Measurements from ENCODE around the gene CRLF1. TPM values are rescaled to one million over a fixed set of nuclear protein-coding genes. Genes with fewer than 3 reads are reported as not detected.
"Not testable (repeated sequence)": the region's sequence is repeated elsewhere in the genome, so short reads cannot be mapped to it uniquely, and the experiment has no call there.

CRLF1 gene
- total and polyA plus RNA-seq, 2 experiments from 2014 or later, result 18.1 to 19.7 TPM

DNA sequence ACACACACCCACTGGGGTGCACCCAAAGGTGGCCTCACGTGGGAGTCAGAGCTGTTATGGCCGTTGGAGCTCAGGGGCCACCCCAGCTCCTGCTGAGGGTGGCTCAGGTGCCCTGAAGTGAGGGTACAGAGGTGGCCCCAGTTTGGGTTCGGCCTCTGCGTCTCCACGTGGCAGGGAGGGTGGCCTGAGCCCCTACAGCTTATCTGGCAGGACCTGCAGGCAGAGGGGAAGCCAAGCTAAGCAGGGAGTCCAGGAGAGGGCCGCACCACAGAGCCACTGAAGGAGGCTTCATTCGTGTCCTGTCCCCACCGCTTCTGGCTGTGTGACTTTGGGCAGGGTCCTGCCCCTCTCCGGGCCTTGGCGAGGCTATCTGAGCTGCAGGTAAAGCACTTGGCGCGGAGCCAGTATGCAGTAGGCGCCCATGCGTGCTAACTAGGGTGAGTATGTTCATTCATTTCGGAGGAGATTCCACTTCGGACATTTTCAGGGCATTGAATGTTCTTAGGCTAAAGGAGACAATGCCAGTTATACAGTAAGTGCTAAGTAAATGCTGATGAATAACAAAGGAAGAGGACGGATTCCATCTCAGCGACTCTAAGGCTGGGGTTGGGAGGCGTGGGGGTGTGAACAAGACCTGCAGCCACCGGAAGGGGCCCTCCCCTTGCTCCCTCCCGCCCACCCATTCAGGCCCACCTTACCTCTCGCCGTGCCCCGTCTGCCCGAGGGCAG is 13.1 kb downstream of the CRLF1 start:
- H3K4me2 ChIP-seq, result peak overlapping the region; percentile 94
- H3K27ac Mint-ChIP-seq, result peak overlapping the region; percentile 90
- peaks cover 44% of the 10 kb centered on the region for H3K4me1 Mint-ChIP-seq
- H3F3A ChIP-seq (replicated peaks; ENCODE audit: low read depth), result peaks cover 47% of the 10 kb centered on the region
- H3K27ac ChIP-seq (ENCODE audit: low read depth), result peak overlapping the region; percentile 89; the same call in 1 of the 2 replicates
- no peaks in the 10 kb centered on the region for H3K9me2 ChIP-seq (ENCODE audit: insufficient read depth)
- H3K36me3 Mint-ChIP-seq (ENCODE audit: low read depth), result peaks cover 17% of the 10 kb centered on the region
- H2AFZ ChIP-seq, result no peak overlapping the region
- peak overlapping the region; percentile 68 for H3K4me3 ChIP-seq
- H3K27me3 Mint-ChIP-seq (ENCODE audit: insufficient read depth, low read depth, poor library complexity), result peaks cover 50% of the 10 kb centered on the region
- peak overlapping the region; percentile 74 for H3K4me3 Mint-ChIP-seq
- H3K4me1 ChIP-seq (ENCODE audit: insufficient read depth), result peaks cover 46% of the 10 kb centered on the region
- DNase-seq (ENCODE audit: low spot score) (peak; percentile 80), ATAC-seq (peak; percentile 0; the same call in 2 of the 3 replicates)
- peaks cover 3% of the 10 kb centered on the region; the same call in 1 of the 2 replicates for H3K79me2 ChIP-seq (replicated peaks; ENCODE audit: insufficient read depth)
- H3K36me3 ChIP-seq (ENCODE audit: insufficient read depth), result no peaks in the 10 kb centered on the region; the same call in 1 of the 2 replicates
- peaks cover 12% of the 10 kb centered on the region; the same call in 1 of the 2 replicates for H3K27me3 ChIP-seq (ENCODE audit: insufficient read depth)
- H4K20me1 ChIP-seq (replicated peaks; ENCODE audit: insufficient read depth), result no peaks in the 10 kb centered on the region; the same call in 1 of the 2 replicates
- TF ChIP-seq POLR2AphosphoS5 (IDR thresholded peaks at IDR 0.05; ENCODE audit: low read depth), result peak; percentile 27; the same call in 1 of the 2 replicates
- TF ChIP-seq EZH2 (IDR thresholded peaks at IDR 0.05; ENCODE audit: low read depth, unreplicated experiment), result no peak
- TF ChIP-seq ZNF462 (CRISPR knock-in tag; IDR thresholded peaks at IDR 0.05), result no peak
- H3K9me3 Mint-ChIP-seq, result 0 out of 3 replicates have a peak, but pooled peaks cover 4% of the 10 kb centered on the region

DNA sequence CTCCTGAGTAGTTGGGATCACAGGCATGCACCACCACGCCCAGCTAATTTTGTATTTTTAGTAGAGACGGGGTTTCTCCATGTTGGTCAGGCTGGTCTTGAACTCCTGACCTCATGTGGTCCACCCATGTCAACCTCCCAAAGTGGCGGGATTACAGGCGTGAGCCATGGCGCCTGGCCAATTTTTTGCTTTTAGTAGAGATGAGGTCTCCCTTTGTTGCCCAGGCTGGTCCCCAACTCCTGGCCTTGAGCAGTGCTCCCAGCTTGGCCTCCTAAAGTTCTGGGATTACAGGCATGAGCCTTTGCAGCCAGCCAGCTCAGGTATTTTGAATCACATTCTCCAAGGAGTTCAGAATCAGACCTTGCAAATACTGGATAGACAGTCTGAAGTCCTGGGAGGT is 13.9 kb downstream of the CRLF1 start:
- peaks cover 54% of the 10 kb centered on the region for H3F3A ChIP-seq (replicated peaks; ENCODE audit: low read depth)
- H3K9me2 ChIP-seq (ENCODE audit: insufficient read depth); ATAC-seq; H3K9me3 Mint-ChIP-seq; H4K20me1 ChIP-seq (replicated peaks; ENCODE audit: insufficient read depth); H3K27ac Mint-ChIP-seq; H3K27ac ChIP-seq (ENCODE audit: low read depth); H3K79me2 ChIP-seq (replicated peaks; ENCODE audit: insufficient read depth); H3K36me3 ChIP-seq (ENCODE audit: insufficient read depth); DNase-seq (ENCODE audit: low spot score); H2AFZ ChIP-seq: not testable (repeated sequence)
- Mint-ChIP-seq H3K27me3 (ENCODE audit: insufficient read depth, low read depth, poor library complexity) (peaks cover 49% of the 10 kb centered on the region), H3K4me3 (peak overlapping the region; percentile 74), H3K36me3 (ENCODE audit: low read depth) (peaks cover 17% of the 10 kb centered on the region), H3K4me1 (peaks cover 45% of the 10 kb centered on the region)
- H3K4me2 ChIP-seq, result peak overlapping the region; percentile 94
- peak overlapping the region; percentile 68; the same call in 1 of the 2 replicates for H3K4me3 ChIP-seq
- peaks cover 45% of the 10 kb centered on the region for H3K4me1 ChIP-seq (ENCODE audit: insufficient read depth)
- peaks cover 12% of the 10 kb centered on the region; the same call in 1 of the 2 replicates for H3K27me3 ChIP-seq (ENCODE audit: insufficient read depth)
